CD8-positive, alpha-beta memory T cell (primary cell): ENCODE data around the gene KRTAP5-5. TPM values are rescaled to one million over a fixed set of nuclear protein-coding genes. Genes with fewer than 3 reads are reported as not detected.
"Not testable (repeated sequence)": the region's sequence is repeated elsewhere in the genome, so short reads cannot be mapped to it uniquely, and the experiment has no call there.

Experiments
- CTCF ChIA-PET: fragments of 350-600 bp; sonication (Branson Sonifier 250); formaldehyde crosslinking; loops from one replicate; lab custom pipeline; 2021; ENCODE audit warnings: antibody characterized with exemption; lab: Charles Lee
- POLR2A ChIA-PET: fragments of 350-600 bp; sonication (Branson Sonifier 250); formaldehyde crosslinking; loops from one replicate; lab custom pipeline; 2021; ENCODE audit warnings: antibody characterized with exemption; lab: Charles Lee
- DNase-seq, 5 donors: peaks; one replicate each; pipeline versions ENCODE4 v3.0.0 to v3.0.0-alpha.2; 2020 to 2022; ENCODE audit warnings: mixed read lengths in 1 of 5
- H3K27ac ChIP-seq: one replicate; pipeline ENCODE4 v1.7.0; 2013; ENCODE audit warnings: low read depth, mild to moderate bottlenecking, low read length, moderate library complexity
- H3K27me3 ChIP-seq: 2 replicates; pipeline ENCODE4 v1.7.0; 2013; ENCODE audit warnings: low read length, mild to moderate bottlenecking; ENCODE audit not compliant: insufficient read depth, poor library complexity, severe bottlenecking
- H3K36me3 ChIP-seq: 2 replicates; pipeline ENCODE4 v1.7.0; 2013; ENCODE audit warnings: mild to moderate bottlenecking, low read length, moderate library complexity; ENCODE audit not compliant: insufficient read depth
- H3K4me1 ChIP-seq: 2 replicates; pipeline ENCODE4 v1.7.0; 2013; ENCODE audit warnings: mild to moderate bottlenecking, low read length, moderate library complexity; ENCODE audit not compliant: insufficient read depth
- H3K4me3 ChIP-seq: 2 replicates; pipeline ENCODE4 v1.7.0; 2013; ENCODE audit warnings: mild to moderate bottlenecking, low read length
- H3K9me3 ChIP-seq: 2 replicates; pipeline ENCODE4 v1.7.0; 2013; ENCODE audit warnings: mild to moderate bottlenecking, low read length
- H3K27ac Mint-ChIP-seq, 8 donors: one replicate each; pipeline ENCODE4 v1.8.0; 2020 to 2021; ENCODE audit warnings: mixed read lengths in 8 of 8, mild to moderate bottlenecking in 6 of 8, inconsistent platforms in 3 of 8, moderate library complexity in 3 of 8
- H3K27me3 Mint-ChIP-seq, 2 donors: one replicate each; pipeline ENCODE4 v1.8.0; 2020 to 2021; ENCODE audit warnings: mixed read lengths in 2 of 2, mild to moderate bottlenecking in 1 of 2, moderate library complexity in 1 of 2
- H3K36me3 Mint-ChIP-seq, 3 donors: one replicate each; pipeline ENCODE4 v1.8.0; 2020 to 2021; ENCODE audit warnings: mixed read lengths in 3 of 3, inconsistent platforms in 1 of 3, mild to moderate bottlenecking in 1 of 3
- H3K4me1 Mint-ChIP-seq, 3 donors: one replicate each; pipeline ENCODE4 v1.8.0; 2020 to 2021; ENCODE audit warnings: mixed read lengths in 3 of 3, inconsistent platforms in 1 of 3, mild to moderate bottlenecking in 1 of 3
- H3K4me3 Mint-ChIP-seq, 7 donors: one replicate each; pipeline ENCODE4 v1.8.0; 2020 to 2021; ENCODE audit warnings: mixed read lengths in 7 of 7, mild to moderate bottlenecking in 6 of 7, moderate library complexity in 4 of 7, inconsistent platforms in 2 of 7
- H3K9me3 Mint-ChIP-seq, 5 donors: one replicate each; pipeline ENCODE4 v1.8.0; 2020 to 2022; ENCODE audit warnings: mixed read lengths in 5 of 5, mild to moderate bottlenecking in 3 of 5, moderate library complexity in 2 of 5, inconsistent platforms in 1 of 5
- polyA plus RNA-seq: library from polyadenylated mRNA; unstranded; fragments of 300-500 nt; fragmentation: Illumina TruSeq; gene quantifications from one replicate; pipeline ENCODE4 v1.2.3, GENCODE V29; 2021
- total RNA-seq, 2 experiments: library from RNA; stranded (reverse); gene quantifications; one replicate each; pipeline ENCODE4 v1.2.3, GENCODE V29; 2021

KRTAP5-5 gene
- total and polyA plus RNA-seq, 3 experiments from 2014 or later, result not detected

DNA sequence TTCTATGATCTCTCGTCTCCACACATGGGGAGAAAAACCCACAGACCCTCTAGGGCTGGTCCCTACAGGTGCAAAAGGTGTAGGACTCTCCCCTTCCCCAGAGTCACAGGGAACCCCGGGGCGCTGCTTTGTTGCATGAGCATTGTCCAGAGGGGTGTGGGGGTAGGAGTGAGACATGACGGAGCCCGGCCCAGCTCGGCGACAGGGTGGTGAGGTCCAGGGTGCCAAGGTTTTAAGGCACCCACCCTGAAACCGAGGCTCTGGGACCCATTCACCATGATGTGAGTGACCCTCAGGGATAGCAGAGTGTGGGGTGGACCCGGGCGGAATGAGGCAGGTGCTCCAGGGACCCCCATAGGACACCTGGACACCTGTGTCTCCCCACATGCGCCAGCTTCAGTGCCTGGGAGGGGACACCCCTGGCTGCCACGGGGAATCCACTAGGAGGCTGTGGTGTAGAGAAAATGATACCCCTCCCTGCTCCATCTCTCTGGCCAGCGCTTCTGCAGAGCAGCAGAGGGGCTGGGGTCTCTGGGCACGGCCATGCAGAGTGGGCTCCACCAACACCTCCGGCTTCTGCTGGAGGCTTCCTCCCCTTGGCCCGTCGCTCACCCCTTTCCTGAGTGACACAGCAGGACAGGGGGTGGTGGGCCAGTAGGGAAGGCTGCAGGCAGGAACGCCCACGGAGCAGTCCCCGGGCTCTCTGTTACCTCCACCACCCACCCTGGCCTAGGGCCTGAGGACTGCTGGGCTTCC lies 15.2 kb downstream of the KRTAP5-5 start:
- POLR2A ChIA-PET, result no interaction called here

DNA sequence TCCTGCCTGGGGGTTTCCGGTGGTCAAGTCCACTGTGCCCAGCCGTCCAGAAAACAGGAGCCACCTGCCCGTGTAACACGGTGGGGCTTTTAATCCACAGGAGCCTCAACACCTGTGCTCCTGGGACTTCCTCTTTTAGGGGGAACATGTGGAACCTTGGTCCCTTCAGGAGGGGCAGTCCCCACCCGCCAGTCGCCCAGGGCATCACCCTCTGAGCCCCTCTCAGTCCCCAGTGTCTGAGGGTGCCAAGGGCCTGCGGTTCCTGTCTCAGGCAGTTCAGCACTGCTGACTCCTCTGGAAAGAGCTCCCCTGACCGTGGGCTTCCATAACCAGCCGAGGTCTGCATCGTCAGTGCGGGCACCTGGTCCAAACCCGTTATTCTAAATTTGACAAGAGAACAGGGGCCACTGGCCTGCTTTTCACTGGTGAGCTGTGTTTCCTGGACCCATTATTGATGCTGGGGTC lies 15.8 kb downstream of the KRTAP5-5 start:
- no peak overlapping the region for H3K27ac ChIP-seq
- H3K36me3 Mint-ChIP-seq, result no peaks in the 10 kb centered on the region
- ChIA-PET CTCF (interaction anchor here (0.9 kb wide), 1 partner anchor 48 kb away, joined by 4 read pairs; no protein-coding TSS in a partner anchor), POLR2A (no interaction called here)
- no peaks in the 10 kb centered on the region for H3K27me3 ChIP-seq
- H3K4me1 Mint-ChIP-seq, result no peaks in the 10 kb centered on the region
- H3K4me1 ChIP-seq, result no peaks in the 10 kb centered on the region
- no peaks in the 10 kb centered on the region for H3K9me3 ChIP-seq
- H3K36me3 ChIP-seq, result no peaks in the 10 kb centered on the region
- DNase-seq, result no peak
- H3K4me3 ChIP-seq, result no peak overlapping the region
- H3K27ac Mint-ChIP-seq, result no peak overlapping the region
- peaks cover 4 to 12% of the 10 kb centered on the region in 2 donors for H3K27me3 Mint-ChIP-seq
- no peak overlapping the region for H3K4me3 Mint-ChIP-seq
- H3K9me3 Mint-ChIP-seq, result no peaks in the 10 kb centered on the region

More for the DNA sequence above, 15.2 kb downstream of the KRTAP5-5 start:
- Mint-ChIP-seq H3K9me3 (no peaks in the 10 kb centered on the region), H3K36me3 (no peaks in the 10 kb centered on the region), H3K4me1 (peaks cover 0 to 4% (median 0%) of the 10 kb centered on the region in 3 donors), H3K4me3 (no peak overlapping the region), H3K27ac (no peak overlapping the region), H3K27me3 (peaks cover 7 to 18% of the 10 kb centered on the region in 2 donors)
- Histone ChIP-seq H3K36me3 (no peaks in the 10 kb centered on the region), H3K27me3 (no peaks in the 10 kb centered on the region), H3K4me3 (no peak overlapping the region), H3K27ac (no peak overlapping the region), H3K4me1 (no peaks in the 10 kb centered on the region), H3K9me3 (no peaks in the 10 kb centered on the region)
- no peak for DNase-seq
- CTCF ChIA-PET, result interaction anchor here (0.9 to 3.2 kb wide), 2 partner anchors 8 to 49 kb away, joined by 4 to 13 read pairs; no protein-coding TSS in a partner anchor

DNA sequence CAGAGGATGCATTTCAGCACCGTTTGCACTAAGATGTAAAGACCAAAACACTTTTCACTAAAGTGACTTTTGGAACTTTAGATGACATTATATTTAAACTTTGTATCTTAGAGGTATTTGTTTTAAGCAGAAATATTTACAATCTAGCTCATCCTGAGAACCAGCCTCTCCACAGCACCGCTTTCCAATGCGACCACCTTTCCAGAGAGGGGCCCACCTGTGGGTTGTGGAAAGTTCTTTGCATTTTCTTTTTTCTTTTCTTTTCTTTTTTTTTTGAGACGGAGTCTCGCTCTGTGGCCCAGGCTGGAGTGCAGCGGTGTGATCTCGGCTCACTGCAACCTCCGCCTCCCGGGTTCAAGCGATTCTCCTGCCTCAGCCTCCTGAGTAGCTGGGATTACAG lies 17.0 kb downstream of the KRTAP5-5 start:
- H3K27me3 Mint-ChIP-seq, result peaks cover 7 to 11% of the 10 kb centered on the region in 2 donors
- H3K27ac Mint-ChIP-seq, H3K36me3 ChIP-seq, H3K4me1 Mint-ChIP-seq, POLR2A ChIA-PET, H3K36me3 Mint-ChIP-seq, H3K9me3 Mint-ChIP-seq, H3K4me3 ChIP-seq, H3K4me1 ChIP-seq, DNase-seq, CTCF ChIA-PET, H3K9me3 ChIP-seq, H3K27ac ChIP-seq, H3K27me3 ChIP-seq, H3K4me3 Mint-ChIP-seq: not testable (repeated sequence)

DNA sequence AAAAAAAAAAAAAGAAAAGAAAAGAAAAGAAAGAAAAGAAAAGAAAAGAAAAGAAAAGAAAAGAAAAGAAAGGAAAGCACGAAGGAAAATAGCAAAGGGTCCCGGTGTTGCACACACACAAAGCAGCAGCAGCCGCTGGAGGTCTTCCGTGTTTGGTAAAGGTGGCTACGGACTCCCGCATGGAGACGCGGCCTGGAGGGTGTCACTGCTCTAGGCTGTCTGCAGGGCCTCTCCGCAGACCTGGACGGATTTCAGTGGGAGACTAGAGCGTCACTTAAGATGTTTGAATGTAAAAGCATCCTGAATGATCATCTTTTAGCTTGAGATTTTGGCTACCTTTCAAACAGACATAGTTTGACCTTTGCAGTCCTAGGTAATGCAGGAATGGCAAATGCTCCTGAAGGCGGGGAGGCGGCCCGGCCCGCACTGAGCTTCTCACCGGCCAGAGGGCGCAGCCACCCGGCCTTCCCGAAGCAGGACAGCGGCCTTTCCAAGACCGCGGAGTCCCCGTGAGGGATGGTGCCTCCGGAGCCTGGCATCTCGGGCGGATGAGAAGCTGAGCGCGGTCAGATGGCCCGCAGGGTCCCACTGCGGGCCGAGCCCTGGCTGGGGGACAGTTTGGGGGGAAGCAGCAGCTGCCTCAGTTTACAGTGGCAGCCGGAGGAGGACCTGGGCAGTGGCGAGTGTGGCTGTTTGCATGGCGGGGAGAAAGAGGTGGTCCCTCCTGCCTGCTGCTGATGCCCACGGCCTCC lies 18.5 kb downstream of the KRTAP5-5 start:
- Mint-ChIP-seq H3K9me3 (no peaks in the 10 kb centered on the region), H3K27ac (no peak overlapping the region), H3K4me1 (no peaks in the 10 kb centered on the region), H3K36me3 (no peaks in the 10 kb centered on the region), H3K4me3 (no peak overlapping the region), H3K27me3 (peaks cover 7 to 16% of the 10 kb centered on the region in 2 donors)
- Histone ChIP-seq H3K27me3 (no peaks in the 10 kb centered on the region), H3K4me3 (no peak overlapping the region), H3K36me3 (no peaks in the 10 kb centered on the region), H3K4me1 (no peaks in the 10 kb centered on the region), H3K27ac (no peak overlapping the region), H3K9me3 (no peaks in the 10 kb centered on the region)
- no peak for DNase-seq
- CTCF ChIA-PET, result no interaction called here
- POLR2A ChIA-PET, result no interaction called here

DNA sequence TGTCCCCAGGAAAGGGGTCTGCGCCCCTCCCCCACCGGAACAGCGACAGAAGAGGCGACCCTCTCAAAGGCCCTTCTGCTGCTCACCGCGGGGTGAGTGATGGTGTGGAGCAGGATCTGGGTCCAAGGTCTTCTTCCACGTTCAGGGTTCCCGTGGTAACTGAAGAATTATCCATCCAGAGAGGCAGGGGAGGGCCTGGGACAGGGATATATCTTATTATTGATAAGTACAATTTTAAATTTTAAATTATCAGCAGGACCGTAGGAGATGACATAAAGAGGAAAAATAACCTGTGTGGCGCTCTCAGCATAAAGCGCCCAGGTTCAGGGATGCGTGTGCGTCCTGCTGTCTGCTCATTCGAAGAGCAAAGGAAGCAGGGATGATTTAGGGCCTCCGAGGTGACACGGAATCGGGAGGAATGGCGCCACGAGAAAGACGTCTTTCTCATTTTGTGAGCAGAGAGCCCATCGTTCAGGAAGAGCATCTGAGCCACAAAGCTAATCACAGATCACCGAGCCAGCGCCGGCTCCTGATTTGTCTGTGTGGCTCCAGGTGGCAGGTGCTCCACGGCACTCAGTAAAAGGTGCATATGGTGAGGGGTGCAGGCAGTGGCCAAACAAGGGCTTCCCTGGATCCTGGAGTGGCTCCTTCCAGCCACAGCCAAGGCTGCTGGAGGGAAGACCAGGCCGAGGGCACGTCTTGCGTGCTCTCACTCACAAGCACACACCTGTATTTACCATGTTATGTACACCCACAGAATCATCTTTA lies 19.3 kb downstream of the KRTAP5-5 start:
- CTCF ChIA-PET, result no interaction called here
- no peak for DNase-seq
- H3K9me3 Mint-ChIP-seq, result no peaks in the 10 kb centered on the region
- no peak overlapping the region for H3K27ac Mint-ChIP-seq
- Histone ChIP-seq H3K27me3 (peaks cover 3% of the 10 kb centered on the region), H3K27ac (no peak overlapping the region), H3K4me1 (no peaks in the 10 kb centered on the region), H3K9me3 (no peaks in the 10 kb centered on the region), H3K36me3 (no peaks in the 10 kb centered on the region), H3K4me3 (no peak overlapping the region)
- H3K36me3 Mint-ChIP-seq, result no peaks in the 10 kb centered on the region
- no peaks in the 10 kb centered on the region for H3K4me1 Mint-ChIP-seq
- H3K27me3 Mint-ChIP-seq, result peaks cover 7 to 21% of the 10 kb centered on the region in 2 donors
- H3K4me3 Mint-ChIP-seq, result no peak overlapping the region
- POLR2A ChIA-PET, result no interaction called here

DNA sequence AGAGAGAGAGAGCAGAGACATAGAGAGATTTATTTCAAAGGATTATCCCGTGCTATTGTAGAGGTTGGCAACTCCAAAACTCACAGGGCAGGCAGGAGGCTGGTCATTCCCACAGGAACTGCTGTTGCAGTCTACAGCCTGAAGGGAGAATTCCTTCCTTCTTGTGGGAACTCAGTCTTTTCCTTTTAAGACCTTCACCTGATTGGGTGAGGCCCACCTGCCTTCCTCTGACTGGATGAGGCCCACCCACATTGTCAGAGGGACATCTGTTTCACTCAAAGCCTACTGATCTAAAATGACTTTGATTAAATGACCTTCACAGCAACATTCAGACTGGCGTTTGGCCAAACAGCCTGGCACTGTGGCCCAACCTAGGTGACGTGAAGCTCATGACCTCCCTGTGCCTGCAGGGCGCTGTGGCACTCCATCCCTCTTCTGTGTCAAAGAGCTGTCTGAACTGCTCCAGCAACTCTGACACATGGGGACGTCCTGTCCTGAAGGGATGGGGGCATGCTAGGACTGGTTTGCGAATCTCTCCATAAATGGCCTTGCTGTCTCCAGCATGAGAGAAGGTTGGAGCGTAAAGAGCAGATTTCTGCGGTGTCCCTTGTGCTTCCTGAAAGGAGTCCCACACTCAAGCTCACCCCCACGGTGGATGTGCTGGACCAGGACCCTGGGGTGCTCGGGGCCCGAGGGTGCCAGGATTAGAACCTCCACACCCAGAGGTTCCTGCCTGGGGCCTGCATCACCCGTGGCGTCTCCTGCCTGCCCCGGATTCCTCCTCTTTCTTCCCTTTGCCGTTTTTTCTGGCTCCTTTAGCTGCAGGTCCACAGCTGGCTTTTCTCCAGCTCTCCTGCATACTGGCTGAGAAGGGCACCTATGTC lies 20.7 kb downstream of the KRTAP5-5 start:
- H3K27me3 Mint-ChIP-seq, result peaks cover 8 to 26% of the 10 kb centered on the region in 2 donors
- ChIA-PET CTCF (interaction anchor here (1.3 to 1.9 kb wide), 4 partner anchors 11 to 183 kb away, joined by 4 to 6 read pairs (median 4); no protein-coding TSS in a partner anchor), POLR2A (no interaction called here)
- no peak overlapping the region for H3K4me3 Mint-ChIP-seq
- no peak for DNase-seq
- no peaks in the 10 kb centered on the region for H3K4me1 ChIP-seq
- H3K9me3 Mint-ChIP-seq, result no peaks in the 10 kb centered on the region
- no peaks in the 10 kb centered on the region for H3K36me3 ChIP-seq
- H3K9me3 ChIP-seq, result no peaks in the 10 kb centered on the region
- H3K27ac ChIP-seq, result no peak overlapping the region
- H3K27me3 ChIP-seq, result peaks cover 4% of the 10 kb centered on the region
- no peaks in the 10 kb centered on the region for H3K4me1 Mint-ChIP-seq
- no peaks in the 10 kb centered on the region for H3K36me3 Mint-ChIP-seq
- no peak overlapping the region for H3K27ac Mint-ChIP-seq
- no peak overlapping the region for H3K4me3 ChIP-seq

DNA sequence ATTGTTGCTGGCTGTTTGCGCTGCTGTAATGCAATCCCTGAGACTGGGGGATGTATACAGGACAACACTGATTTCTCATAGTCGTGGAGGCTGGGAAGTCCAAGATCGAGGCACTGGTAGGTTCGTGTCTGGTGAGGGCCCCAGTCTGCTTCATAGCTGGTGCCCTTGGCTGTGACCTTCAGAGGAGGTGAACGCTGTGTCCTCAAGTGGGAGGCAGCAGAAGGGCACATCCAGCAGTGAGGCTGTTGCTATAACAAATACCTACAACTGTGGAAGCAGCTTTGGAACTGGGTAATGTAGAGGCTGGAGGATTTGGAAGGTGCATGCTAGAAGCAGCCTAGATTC lies 21.3 kb downstream of the KRTAP5-5 start:
- Mint-ChIP-seq H3K36me3 (no peaks in the 10 kb centered on the region), H3K9me3 (no peaks in the 10 kb centered on the region), H3K4me3 (no peak overlapping the region), H3K4me1 (no peaks in the 10 kb centered on the region), H3K27ac (no peak overlapping the region), H3K27me3 (peaks cover 8 to 31% of the 10 kb centered on the region in 2 donors)
- POLR2A ChIA-PET, result no interaction called here
- no peak overlapping the region for H3K4me3 ChIP-seq
- no peak overlapping the region for H3K27ac ChIP-seq
- no peaks in the 10 kb centered on the region for H3K36me3 ChIP-seq
- H3K27me3 ChIP-seq, result peaks cover 10% of the 10 kb centered on the region
- no peaks in the 10 kb centered on the region for H3K9me3 ChIP-seq
- CTCF ChIA-PET, result interaction anchor here (0.7 to 1.9 kb wide), 5 partner anchors 12 to 182 kb away, joined by 3 to 6 read pairs (median 4); no protein-coding TSS in a partner anchor
- H3K4me1 ChIP-seq, result no peaks in the 10 kb centered on the region
- DNase-seq, result no peak
